ENCODE data around the gene BMPR1A. TPM values are rescaled to one million over a fixed set of nuclear protein-coding genes. Genes with fewer than 3 reads are reported as not detected.

BMPR1A gene
- total and polyA plus RNA-seq, 9 of the 15 experiments (the other 6 are each of a cell fraction or from before 2014, with no cell fraction given): 1.6 to 17.5 (median 9.1) TPM

DNA sequence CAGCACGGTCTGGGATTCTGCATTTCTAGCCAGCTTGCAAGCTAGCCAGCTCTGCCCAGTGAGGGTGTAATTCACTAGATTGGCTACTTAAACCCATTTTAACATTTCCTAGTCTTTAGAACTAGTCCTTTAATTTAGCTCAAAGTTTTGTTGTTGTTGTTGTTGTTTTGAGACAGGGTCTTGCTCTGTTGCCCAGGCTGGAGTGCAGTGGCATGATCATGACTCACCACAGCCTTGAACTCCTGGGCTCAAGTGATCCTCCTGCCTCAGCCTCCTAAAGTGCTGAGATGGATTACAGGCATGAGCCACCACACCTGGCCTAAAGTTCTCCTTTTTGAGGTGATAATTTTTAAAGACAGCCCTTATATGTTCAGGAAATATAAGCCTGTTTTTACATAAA, 94.1 kb downstream of the BMPR1A start:
- H3K9me3 ChIP-seq (replicated peaks; ENCODE audit: control insufficient read depth, insufficient read depth, low read depth, low read length): no peaks in the 10 kb centered on the region
- no peaks in the 10 kb centered on the region; a peak in 1 of 5 replicates for H3K4me1 ChIP-seq (replicated peaks in 1 of 2; ENCODE audit: control insufficient read depth in 2 of 2, insufficient read depth in 2 of 2, low read length in 2 of 2)
- FAIRE-seq (no peak), DNase-seq (ENCODE audit: extremely low read depth in 1 of 4, low spot score in 3 of 4) (no peak), ATAC-seq (no peak)
- intact Hi-C loops (cut with micrococcal nuclease): no loop called here
- H3K27ac ChIP-seq (ENCODE audit: extremely low read depth, low read depth, low read length): no peak overlapping the region
- 100% methylated on average over 1 of the region's 1 CpG for WGBS (ENCODE audit: insufficient coverage, low coverage, missing lambda C conversion rate)
- H3K9ac ChIP-seq (ENCODE audit: insufficient read depth in 1 of 2, low read depth in 2 of 2, low read length in 2 of 2): no peak overlapping the region
- H3K27me3 ChIP-seq (ENCODE audit: control insufficient read depth in 2 of 2, insufficient read depth in 2 of 2, low read length in 2 of 2): no peaks in the 10 kb centered on the region
- BruUV-seq (replicated peaks): no TSS peak
- H2AFZ ChIP-seq (ENCODE audit: low read depth, low read length): no peak overlapping the region
- in situ Hi-C loops (cut with MboI): no loop called here
- CTCF ChIA-PET (ENCODE audit: low intra/inter-chr PET ratio): no interaction called here
- peak; percentile 60 for TF ChIP-seq ZNF121 (CRISPR knock-in tag; conservative IDR thresholded peaks at IDR 0.05)
- TF ChIP-seq MEF2A (IDR thresholded peaks at IDR 0.05; ENCODE audit: control insufficient read depth, low read depth, low read length): no peak
- no peak for TF ChIP-seq ZNF347 (CRISPR knock-in tag; IDR thresholded peaks at IDR 0.05; ENCODE audit: low read depth)
- no peak for TF ChIP-seq SAP30 (IDR thresholded peaks at IDR 0.05; ENCODE audit: borderline replicate concordance, insufficient read depth, low read depth, low read length, poor library complexity, severe bottlenecking)
- TF ChIP-seq ZNF239 (CRISPR knock-in tag; IDR thresholded peaks at IDR 0.05): no peak
- no peak for TF ChIP-seq MTA2 (IDR thresholded peaks at IDR 0.05; ENCODE audit: low read depth)
- no peak for TF ChIP-seq KDM4B (IDR thresholded peaks at IDR 0.05; ENCODE audit: borderline replicate concordance in 2 of 2, low read depth in 1 of 2)
- TF ChIP-seq, protein P1, sequence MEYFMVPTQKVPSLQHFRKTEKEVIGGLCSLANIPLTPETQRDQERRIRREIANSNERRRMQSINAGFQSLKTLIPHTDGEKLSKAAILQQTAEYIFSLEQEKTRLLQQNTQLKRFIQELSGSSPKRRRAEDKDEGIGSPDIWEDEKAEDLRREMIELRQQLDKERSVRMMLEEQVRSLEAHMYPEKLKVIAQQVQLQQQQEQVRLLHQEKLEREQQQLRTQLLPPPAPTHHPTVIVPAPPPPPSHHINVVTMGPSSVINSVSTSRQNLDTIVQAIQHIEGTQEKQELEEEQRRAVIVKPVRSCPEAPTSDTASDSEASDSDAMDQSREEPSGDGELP (CRISPR knock-in tag; IDR thresholded peaks at IDR 0.05; ENCODE audit: borderline replicate concordance): no peak
- H3K4me3 ChIP-seq: no peak overlapping the region
- H3K36me3 ChIP-seq (ENCODE audit: control insufficient read depth, insufficient read depth, low read length): peaks cover 5% of the 10 kb centered on the region; the same call in 1 of the 3 replicates
- H3K9me1 ChIP-seq (ENCODE audit: control insufficient read depth, insufficient read depth, low read length): no peaks in the 10 kb centered on the region
- H3K4me2 ChIP-seq (ENCODE audit: insufficient read depth, low read length): no peak overlapping the region
- H3K79me2 ChIP-seq (ENCODE audit: control insufficient read depth, insufficient read depth, low read length): no peaks in the 10 kb centered on the region
- no peaks in the 10 kb centered on the region for H4K20me1 ChIP-seq (replicated peaks; ENCODE audit: control insufficient read depth, insufficient read depth, low read length)
- POLR2A ChIA-PET: no interaction called here

Data from K562 (cell line).